T-helper 2 cell (primary cell): ENCODE measurements around the gene AOC2.
"Not testable (repeated sequence)": the region's sequence is repeated elsewhere in the genome, so short reads cannot be mapped to it uniquely, and the experiment has no call there.

Experiments used
- DNase-seq, 5 experiments: peaks; one replicate each; pipeline versions ENCODE4 v3.0.0 to v3.0.0-alpha.2; 2012 to 2022

Gene AOC2

GRCh38 chr17:42832213-42832933 lies 12.0 kb upstream of the AOC2 start:
- no peak for DNase-seq

GRCh38 chr17:42832934-42833766 lies 11.2 kb upstream of the AOC2 start, which contains the start of gene PSME3:
TSS of gene PSME3 (plus strand) at chr17:42833397. CDS start at chr17:42833632, 235 bp downstream.
- peak; percentile 75 to 91 (median 87) for DNase-seq

GRCh38 chr17:42833767-42834422 lies 10.5 kb upstream of the AOC2 start:
- DNase-seq: no peak

GRCh38 chr17:42835732-42836131 lies 8.6 kb upstream of the AOC2 start:
- peak in 1 of 5 experiments; percentile 7 for DNase-seq

GRCh38 chr17:42841975-42842685 lies 2.2 kb upstream of the AOC2 start:
- DNase-seq: no peak

GRCh38 chr17:42843358-42843934 lies 934 bp upstream of the AOC2 start:
- DNase-seq: peak in 1 of 5 experiments; percentile 36

GRCh38 chr17:42844761-42845555 lies 578 bp downstream of the AOC2 start:
- no peak for DNase-seq

- DNase-seq: no peak
Observed at GRCh38 chr17:42845556-42845917, 1.2 kb downstream of the AOC2 start.

- DNase-seq: peak in 1 of 5 experiments; percentile 14
Observed at GRCh38 chr17:42845918-42846593, 1.7 kb downstream of the AOC2 start.

GRCh38 chr17:42846594-42847280 lies 2.4 kb downstream of the AOC2 start:
- no peak for DNase-seq

GRCh38 chr17:42848093-42848492 lies 3.7 kb downstream of the AOC2 start:
- DNase-seq: no peak

- DNase-seq: no peak
Observed at GRCh38 chr17:42849031-42849430, 4.7 kb downstream of the AOC2 start.

GRCh38 chr17:42849451-42850181 lies 5.2 kb downstream of the AOC2 start:
- no peak for DNase-seq

GRCh38 chr17:42850954-42851353 lies 6.6 kb downstream of the AOC2 start, which contains the start of gene AOC3:
TSS of gene AOC3 (plus strand) at chr17:42851199. CDS start at chr17:42851344, 145 bp downstream.
- no peak for DNase-seq

- not testable (repeated sequence) for DNase-seq
Observed at GRCh38 chr17:42851371-42852240, 7.2 kb downstream of the AOC2 start.

- no peak for DNase-seq
Observed at GRCh38 chr17:42852351-42852750, 8.0 kb downstream of the AOC2 start.

- DNase-seq: no peak
Observed at GRCh38 chr17:42853004-42853403, 8.6 kb downstream of the AOC2 start.

GRCh38 chr17:42853597-42853967 lies 9.2 kb downstream of the AOC2 start:
- DNase-seq: no peak
